Measurements from ENCODE around the gene PPFIA1. TPM values are rescaled to one million over a fixed set of nuclear protein-coding genes. Genes with fewer than 3 reads are reported as not detected.

Gene PPFIA1
- total and polyA plus RNA-seq, 4 donors: 27.5 to 85.0 (median 43.5) TPM

DNA sequence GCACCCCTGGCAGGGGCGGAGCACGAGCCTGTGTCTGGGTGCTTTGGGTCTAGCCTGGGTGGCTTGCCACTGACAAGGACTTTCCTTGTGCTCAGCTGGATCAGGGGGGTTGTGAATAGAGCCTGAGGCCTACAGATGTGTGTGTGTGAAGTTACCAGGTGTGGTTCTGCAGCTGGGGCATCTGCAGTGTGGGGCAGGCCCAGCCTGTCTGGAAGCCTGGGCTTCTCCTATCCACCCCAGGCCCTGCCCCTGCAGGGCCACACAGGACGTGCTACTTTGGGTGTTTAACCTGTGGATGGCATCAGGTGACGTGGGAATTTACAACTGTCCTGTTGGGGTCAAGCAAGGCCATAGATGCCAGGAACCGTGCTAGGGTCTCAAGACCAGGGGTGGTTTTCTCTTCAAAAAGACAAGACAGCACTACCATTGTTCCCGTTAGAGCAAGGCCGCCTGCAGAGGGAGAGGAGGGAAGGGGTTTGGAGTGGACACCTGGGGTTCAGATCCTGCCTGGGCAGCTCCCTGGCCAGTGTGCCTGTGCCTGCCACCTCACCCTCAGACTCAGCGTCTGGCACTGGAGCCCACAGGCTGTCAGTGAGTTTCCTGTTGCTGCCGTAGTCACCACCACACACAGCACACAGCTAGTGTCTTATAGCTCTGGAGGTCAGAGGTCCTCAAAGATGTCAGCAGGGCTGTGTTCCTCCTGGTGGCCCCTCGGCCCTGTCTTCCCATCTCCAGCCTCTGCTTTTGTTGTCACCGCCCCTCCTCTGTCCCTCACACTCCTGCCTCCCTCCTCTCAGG lies 159.4 kb downstream of the PPFIA1 start:
- Histone ChIP-seq H3K4me3 (no peak overlapping the region), H3K9ac (ENCODE audit: insufficient read depth in 1 of 2, low read length in 2 of 2) (no peak overlapping the region), H3K27ac (ENCODE audit: low read depth in 1 of 2, low read length in 1 of 2) (no peak overlapping the region), H3K9me3 (ENCODE audit: control insufficient read depth in 4 of 4, insufficient read depth in 3 of 4, low read length in 3 of 4) (peaks cover 0 to 2% (median 0%) of the 10 kb centered on the region in 4 donors), H3K36me3 (ENCODE audit: control insufficient read depth in 4 of 4, insufficient read depth in 4 of 4, low read length in 4 of 4) (peaks cover 23 to 70% (median 40%) of the 10 kb centered on the region in 4 donors), H3K4me1 (ENCODE audit: control insufficient read depth in 5 of 5, insufficient read depth in 5 of 5, low read length in 5 of 5) (no peaks in the 10 kb centered on the region), H3K27me3 (ENCODE audit: control insufficient read depth in 3 of 3, insufficient read depth in 3 of 3, low read length in 2 of 3) (no peaks in the 10 kb centered on the region)
- 82 to 83% methylated on average over 11 of the region's 11 CpGs for WGBS, 2 donors
- DNase-seq (no peak), ATAC-seq (ENCODE audit: insufficient read depth, low FRiP score) (no peak)
- TF ChIP-seq, protein P1, sequence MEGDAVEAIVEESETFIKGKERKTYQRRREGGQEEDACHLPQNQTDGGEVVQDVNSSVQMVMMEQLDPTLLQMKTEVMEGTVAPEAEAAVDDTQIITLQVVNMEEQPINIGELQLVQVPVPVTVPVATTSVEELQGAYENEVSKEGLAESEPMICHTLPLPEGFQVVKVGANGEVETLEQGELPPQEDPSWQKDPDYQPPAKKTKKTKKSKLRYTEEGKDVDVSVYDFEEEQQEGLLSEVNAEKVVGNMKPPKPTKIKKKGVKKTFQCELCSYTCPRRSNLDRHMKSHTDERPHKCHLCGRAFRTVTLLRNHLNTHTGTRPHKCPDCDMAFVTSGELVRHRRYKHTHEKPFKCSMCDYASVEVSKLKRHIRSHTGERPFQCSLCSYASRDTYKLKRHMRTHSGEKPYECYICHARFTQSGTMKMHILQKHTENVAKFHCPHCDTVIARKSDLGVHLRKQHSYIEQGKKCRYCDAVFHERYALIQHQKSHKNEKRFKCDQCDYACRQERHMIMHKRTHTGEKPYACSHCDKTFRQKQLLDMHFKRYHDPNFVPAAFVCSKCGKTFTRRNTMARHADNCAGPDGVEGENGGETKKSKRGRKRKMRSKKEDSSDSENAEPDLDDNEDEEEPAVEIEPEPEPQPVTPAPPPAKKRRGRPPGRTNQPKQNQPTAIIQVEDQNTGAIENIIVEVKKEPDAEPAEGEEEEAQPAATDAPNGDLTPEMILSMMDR (IDR thresholded peaks at IDR 0.05; ENCODE audit: control extremely low read depth, extremely low read depth): no peak

DNA sequence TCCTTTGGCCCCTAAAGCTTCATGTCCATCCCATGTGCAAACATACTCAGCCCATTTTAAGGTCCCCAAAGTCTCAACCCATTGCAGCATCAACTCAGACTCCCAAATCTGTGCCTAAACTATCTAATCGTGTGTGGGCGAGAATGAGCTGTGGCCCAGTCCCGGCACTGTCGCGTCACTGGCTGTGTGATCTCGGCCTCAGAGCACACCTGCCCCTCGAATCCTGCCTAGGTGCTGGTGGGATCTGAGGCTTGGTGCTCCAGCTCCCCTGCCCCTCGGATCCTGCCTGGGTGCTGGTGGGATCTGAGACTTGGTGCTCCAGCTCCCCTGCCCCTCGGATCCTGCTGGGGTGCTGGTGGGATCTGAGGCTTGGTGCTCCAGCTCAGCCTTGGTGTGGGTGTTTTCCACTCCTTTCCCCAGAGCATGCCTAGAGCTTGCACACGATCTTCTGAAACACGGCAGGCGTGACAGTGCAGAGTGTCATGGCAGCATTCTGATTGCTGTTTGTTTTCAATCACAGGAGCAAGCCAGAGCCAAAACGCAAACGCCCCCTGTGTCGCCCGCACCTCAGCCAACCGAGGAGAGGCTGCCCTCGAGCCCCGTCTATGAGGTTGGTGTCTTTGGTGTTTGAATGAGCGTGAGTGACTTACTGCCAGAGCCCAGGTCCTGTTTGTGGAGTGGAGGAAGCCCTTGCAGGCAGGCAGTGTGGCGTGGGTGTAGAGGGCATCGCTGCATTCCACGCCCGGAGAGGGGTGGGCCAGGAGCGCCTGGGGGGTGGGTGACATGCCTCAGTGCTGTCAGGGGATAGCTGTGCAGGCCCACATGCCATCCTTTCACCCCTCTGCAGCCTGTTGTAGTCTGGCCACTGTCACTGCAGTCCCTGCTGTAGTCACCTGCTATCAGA lies 160.4 kb downstream of the PPFIA1 start:
- Histone ChIP-seq H3K9ac (ENCODE audit: insufficient read depth in 1 of 2, low read length in 2 of 2) (no peak overlapping the region), H3K4me1 (ENCODE audit: control insufficient read depth in 5 of 5, insufficient read depth in 5 of 5, low read length in 5 of 5) (no peaks in the 10 kb centered on the region), H3K9me3 (ENCODE audit: control insufficient read depth in 4 of 4, insufficient read depth in 3 of 4, low read length in 3 of 4) (peaks cover 0 to 2% (median 0%) of the 10 kb centered on the region in 4 donors), H3K27me3 (ENCODE audit: control insufficient read depth in 3 of 3, insufficient read depth in 3 of 3, low read length in 2 of 3) (no peaks in the 10 kb centered on the region), H3K36me3 (ENCODE audit: control insufficient read depth in 4 of 4, insufficient read depth in 4 of 4, low read length in 4 of 4) (peaks cover 24 to 67% (median 36%) of the 10 kb centered on the region in 4 donors), H3K27ac (ENCODE audit: low read depth in 1 of 2, low read length in 1 of 2) (no peak overlapping the region), H3K4me3 (no peak overlapping the region)
- TF ChIP-seq, protein P1 (IDR thresholded peaks at IDR 0.05; ENCODE audit: control extremely low read depth, extremely low read depth): no peak
- no peak for DNase-seq
- no peak for ATAC-seq (ENCODE audit: insufficient read depth, low FRiP score)
- 94 to 95% methylated on average over 25 of the region's 25 CpGs for WGBS, 2 donors

DNA sequence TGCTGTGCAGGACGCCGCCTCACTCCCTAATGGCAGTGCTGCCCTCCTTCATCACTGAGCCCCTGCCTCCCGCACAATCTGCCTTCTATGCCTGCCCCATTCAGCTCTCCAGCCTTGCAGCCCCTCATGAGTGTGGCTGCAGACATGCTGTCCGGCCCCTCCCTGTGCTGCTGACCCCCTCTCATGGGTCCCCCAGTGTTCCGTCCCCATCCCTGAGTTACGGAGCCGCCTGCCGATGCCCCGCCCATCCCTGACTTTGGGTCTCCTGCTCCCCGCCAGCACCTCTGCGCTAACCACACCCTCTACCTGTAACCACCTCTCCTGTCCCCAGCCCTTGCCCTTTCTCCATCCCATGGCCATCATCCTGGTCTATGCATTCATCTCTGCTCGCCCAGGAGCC lies 161.1 kb downstream of the PPFIA1 start:
- H3K27ac ChIP-seq (ENCODE audit: low read depth in 1 of 2, low read length in 1 of 2): no peak overlapping the region
- no peak overlapping the region for H3K4me3 ChIP-seq
- ATAC-seq (ENCODE audit: insufficient read depth, low FRiP score) (no peak), DNase-seq (no peak)
- peaks cover 24 to 68% (median 37%) of the 10 kb centered on the region in 4 donors for H3K36me3 ChIP-seq (ENCODE audit: control insufficient read depth in 4 of 4, insufficient read depth in 4 of 4, low read length in 4 of 4)
- WGBS, 2 donors: 95 to 97% methylated on average over 12 of the region's 12 CpGs
- TF ChIP-seq, protein P1 (IDR thresholded peaks at IDR 0.05; ENCODE audit: control extremely low read depth, extremely low read depth): no peak
- H3K9ac ChIP-seq (ENCODE audit: insufficient read depth in 1 of 2, low read length in 2 of 2): no peak overlapping the region
- peaks cover 0 to 2% (median 0%) of the 10 kb centered on the region in 4 donors for H3K9me3 ChIP-seq (ENCODE audit: control insufficient read depth in 4 of 4, insufficient read depth in 3 of 4, low read length in 3 of 4)
- H3K27me3 ChIP-seq (ENCODE audit: control insufficient read depth in 3 of 3, insufficient read depth in 3 of 3, low read length in 2 of 3): no peaks in the 10 kb centered on the region
- no peaks in the 10 kb centered on the region for H3K4me1 ChIP-seq (ENCODE audit: control insufficient read depth in 5 of 5, insufficient read depth in 5 of 5, low read length in 5 of 5)

All from lung (tissue), 12 donors.